GM12878 (cell line): ENCODE data around the gene SLC9C1.

Experiments
- CTCF ChIP-seq, 3 experiments: IDR thresholded peaks in 2 of 3; conservative IDR thresholded peaks in 1 of 3; 2 replicates each; pipeline ENCODE4 v1.5.1; 2011; ENCODE audit warnings: low read depth in 3 of 3, low read length in 3 of 3, mild to moderate bottlenecking in 3 of 3, control low read depth in 2 of 3, moderate library complexity in 2 of 3, inconsistent platforms in 1 of 3, mixed read lengths in 1 of 3; ENCODE audit not compliant: control insufficient read depth in 2 of 3, insufficient read depth in 1 of 3; ENCODE audit errors: extremely low read depth in 1 of 3
- EP300 ChIP-seq, 2 experiments: fragments of 150-350 bp in 1 of 2; IDR thresholded peaks; 2 replicates each; pipeline ENCODE4 v1.6.1; 2011 to 2012; ENCODE audit warnings: low read depth in 2 of 2, low read length in 2 of 2, borderline replicate concordance in 1 of 2, improper control_type of control experiment in 1 of 2, inconsistent platforms in 1 of 2; ENCODE audit not compliant: control insufficient read depth in 1 of 2
- ETV6 ChIP-seq, 2 experiments: fragments of 450-650 bp in 1 of 2; IDR thresholded peaks in 1 of 2; conservative IDR thresholded peaks in 1 of 2; 2 replicates each; pipeline ENCODE4 v1.6.1; 2014; ENCODE audit warnings: antibody characterized with exemption in 1 of 2, borderline replicate concordance in 1 of 2, low read depth in 1 of 2, mild to moderate bottlenecking in 1 of 2, moderate library complexity in 1 of 2
- EZH2 ChIP-seq: IDR thresholded peaks from 2 replicates; pipeline ENCODE4 v1.6.1; 2012; ENCODE audit warnings: low read depth, mild to moderate bottlenecking, control low read depth, inconsistent platforms, low read length, borderline replicate concordance; ENCODE audit not compliant: control insufficient read depth
- FOS ChIP-seq: IDR thresholded peaks from 3 replicates; pipeline ENCODE4 v1.6.1; 2011; ENCODE audit warnings: borderline replicate concordance; ENCODE audit not compliant: insufficient read length; ENCODE audit errors: extremely low read depth
- HDAC6 ChIP-seq: fragments of 200-600 bp; sonication (generic); IDR thresholded peaks from one replicate; pipeline ENCODE4 v1.8.0; 2017; ENCODE audit warnings: antibody characterized with exemption; ENCODE audit not compliant: unreplicated experiment
- MAX ChIP-seq: IDR thresholded peaks from 2 replicates; pipeline ENCODE4 v1.6.1; 2012; ENCODE audit warnings: low read depth, low read length, improper control_type of control experiment
- NBN ChIP-seq: fragments of 450-650 bp; IDR thresholded peaks from 2 replicates; pipeline ENCODE4 v1.6.1; 2016
- POLR2AphosphoS2 ChIP-seq: IDR thresholded peaks from 2 replicates; pipeline ENCODE4 v1.6.1; 2011; ENCODE audit warnings: low read depth, mild to moderate bottlenecking, low read length, improper control_type of control experiment, moderate library complexity
- POLR2AphosphoS5 ChIP-seq: IDR thresholded peaks from 2 replicates; pipeline ENCODE4 v1.6.1; 2011; ENCODE audit warnings: mild to moderate bottlenecking, low read length, inconsistent platforms
- RFX5 ChIP-seq: IDR thresholded peaks from 2 replicates; pipeline ENCODE4 v1.6.1; 2011; ENCODE audit warnings: low read depth, low read length, improper control_type of control experiment
- SREBF1 ChIP-seq: IDR thresholded peaks from 2 replicates; pipeline ENCODE4 v1.6.1; 2012; ENCODE audit warnings: mild to moderate bottlenecking, low read length
- ZBED1 ChIP-seq: IDR thresholded peaks from 2 replicates; pipeline ENCODE4 v1.6.1; 2016; ENCODE audit warnings: borderline replicate concordance
- TF ChIP-seq, protein P1 (sequence below): fragments of 450-650 bp; IDR thresholded peaks from 2 replicates; pipeline ENCODE4 v1.6.1; 2016; ENCODE audit warnings: mild to moderate bottlenecking

GRCh38 chr3:112338021-112338726, 44.2 kb upstream of the SLC9C1 start:
- no peak for TF ChIP-seq FOS
- TF ChIP-seq ZBED1, result no peak
- TF ChIP-seq RFX5, result no peak
- TF ChIP-seq SREBF1, result no peak
- TF ChIP-seq HDAC6, result no peak
- TF ChIP-seq EP300 (IDR thresholded peaks at IDR 0.05; ENCODE audit: borderline replicate concordance in 1 of 2, control insufficient read depth in 1 of 2, low read depth in 2 of 2, low read length in 2 of 2), result no peak
- TF ChIP-seq MAX, result no peak
- TF ChIP-seq, protein P1, sequence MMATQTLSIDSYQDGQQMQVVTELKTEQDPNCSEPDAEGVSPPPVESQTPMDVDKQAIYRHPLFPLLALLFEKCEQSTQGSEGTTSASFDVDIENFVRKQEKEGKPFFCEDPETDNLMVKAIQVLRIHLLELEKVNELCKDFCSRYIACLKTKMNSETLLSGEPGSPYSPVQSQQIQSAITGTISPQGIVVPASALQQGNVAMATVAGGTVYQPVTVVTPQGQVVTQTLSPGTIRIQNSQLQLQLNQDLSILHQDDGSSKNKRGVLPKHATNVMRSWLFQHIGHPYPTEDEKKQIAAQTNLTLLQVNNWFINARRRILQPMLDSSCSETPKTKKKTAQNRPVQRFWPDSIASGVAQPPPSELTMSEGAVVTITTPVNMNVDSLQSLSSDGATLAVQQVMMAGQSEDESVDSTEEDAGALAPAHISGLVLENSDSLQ, result no peak
- no peak for TF ChIP-seq POLR2AphosphoS5
- no peak for TF ChIP-seq NBN
- no peak for TF ChIP-seq ETV6 (conservative IDR thresholded peaks at IDR 0.05 in 1 of 2, IDR thresholded peaks at IDR 0.05 in 1 of 2; ENCODE audit: borderline replicate concordance in 1 of 2, low read depth in 1 of 2)
- no peak for TF ChIP-seq EZH2
- no peak for TF ChIP-seq POLR2AphosphoS2
- TF ChIP-seq CTCF (IDR thresholded peaks at IDR 0.05 in 2 of 3, conservative IDR thresholded peaks at IDR 0.05 in 1 of 3; ENCODE audit: control insufficient read depth in 2 of 3, extremely low read depth in 1 of 3, insufficient read depth in 1 of 3, low read depth in 3 of 3, low read length in 3 of 3), result no peak
